Liver (tissue), 3 donors: Measurements from ENCODE around the gene KCNK7.

Source experiments
- GABPA ChIP-seq, 2 donors: IDR thresholded peaks in 1 of 2; conservative IDR thresholded peaks in 1 of 2; 2 replicates each; pipeline ENCODE4 v1.6.1; 2016; ENCODE audit warnings: antibody characterized with exemption in 2 of 2, mild to moderate bottlenecking in 1 of 2, moderate library complexity in 1 of 2
- REST ChIP-seq: IDR thresholded peaks from 2 replicates; pipeline ENCODE4 v1.6.1; 2016; ENCODE audit warnings: antibody characterized with exemption, mild to moderate bottlenecking
- RXRA ChIP-seq, 2 donors: IDR thresholded peaks; 2 replicates each; pipeline ENCODE4 v1.6.1; 2017 to 2018; ENCODE audit warnings: antibody characterized with exemption in 2 of 2, mild to moderate bottlenecking in 1 of 2
- TF ChIP-seq, protein P1 (sequence below): fragments of 150-350 bp; IDR thresholded peaks from 2 replicates; pipeline ENCODE4 v1.5.1; 2017; ENCODE audit warnings: improper control_type of control experiment, low read depth, low read length; ENCODE audit not compliant: missing input control
- TF ChIP-seq, protein P2 (sequence below): IDR thresholded peaks from 2 replicates; pipeline ENCODE4 v1.6.1; 2016; ENCODE audit warnings: antibody characterized with exemption
- TF ChIP-seq, protein P3 (sequence below): IDR thresholded peaks from 2 replicates; pipeline ENCODE4 v1.6.1; 2016; ENCODE audit warnings: antibody characterized with exemption
- donor health status: healthy.
- donor health status: healthy.

GRCh38 chr11:65577756-65578109 lies 17.9 kb downstream of the KCNK7 start:
- TF ChIP-seq REST, result no peak
- TF ChIP-seq, protein P1, sequence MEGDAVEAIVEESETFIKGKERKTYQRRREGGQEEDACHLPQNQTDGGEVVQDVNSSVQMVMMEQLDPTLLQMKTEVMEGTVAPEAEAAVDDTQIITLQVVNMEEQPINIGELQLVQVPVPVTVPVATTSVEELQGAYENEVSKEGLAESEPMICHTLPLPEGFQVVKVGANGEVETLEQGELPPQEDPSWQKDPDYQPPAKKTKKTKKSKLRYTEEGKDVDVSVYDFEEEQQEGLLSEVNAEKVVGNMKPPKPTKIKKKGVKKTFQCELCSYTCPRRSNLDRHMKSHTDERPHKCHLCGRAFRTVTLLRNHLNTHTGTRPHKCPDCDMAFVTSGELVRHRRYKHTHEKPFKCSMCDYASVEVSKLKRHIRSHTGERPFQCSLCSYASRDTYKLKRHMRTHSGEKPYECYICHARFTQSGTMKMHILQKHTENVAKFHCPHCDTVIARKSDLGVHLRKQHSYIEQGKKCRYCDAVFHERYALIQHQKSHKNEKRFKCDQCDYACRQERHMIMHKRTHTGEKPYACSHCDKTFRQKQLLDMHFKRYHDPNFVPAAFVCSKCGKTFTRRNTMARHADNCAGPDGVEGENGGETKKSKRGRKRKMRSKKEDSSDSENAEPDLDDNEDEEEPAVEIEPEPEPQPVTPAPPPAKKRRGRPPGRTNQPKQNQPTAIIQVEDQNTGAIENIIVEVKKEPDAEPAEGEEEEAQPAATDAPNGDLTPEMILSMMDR, result no peak
- TF ChIP-seq, protein P2, sequence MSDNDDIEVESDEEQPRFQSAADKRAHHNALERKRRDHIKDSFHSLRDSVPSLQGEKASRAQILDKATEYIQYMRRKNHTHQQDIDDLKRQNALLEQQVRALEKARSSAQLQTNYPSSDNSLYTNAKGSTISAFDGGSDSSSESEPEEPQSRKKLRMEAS, result no peak
- no peak for TF ChIP-seq RXRA (IDR thresholded peaks at IDR 0.05)
- TF ChIP-seq, protein P3, sequence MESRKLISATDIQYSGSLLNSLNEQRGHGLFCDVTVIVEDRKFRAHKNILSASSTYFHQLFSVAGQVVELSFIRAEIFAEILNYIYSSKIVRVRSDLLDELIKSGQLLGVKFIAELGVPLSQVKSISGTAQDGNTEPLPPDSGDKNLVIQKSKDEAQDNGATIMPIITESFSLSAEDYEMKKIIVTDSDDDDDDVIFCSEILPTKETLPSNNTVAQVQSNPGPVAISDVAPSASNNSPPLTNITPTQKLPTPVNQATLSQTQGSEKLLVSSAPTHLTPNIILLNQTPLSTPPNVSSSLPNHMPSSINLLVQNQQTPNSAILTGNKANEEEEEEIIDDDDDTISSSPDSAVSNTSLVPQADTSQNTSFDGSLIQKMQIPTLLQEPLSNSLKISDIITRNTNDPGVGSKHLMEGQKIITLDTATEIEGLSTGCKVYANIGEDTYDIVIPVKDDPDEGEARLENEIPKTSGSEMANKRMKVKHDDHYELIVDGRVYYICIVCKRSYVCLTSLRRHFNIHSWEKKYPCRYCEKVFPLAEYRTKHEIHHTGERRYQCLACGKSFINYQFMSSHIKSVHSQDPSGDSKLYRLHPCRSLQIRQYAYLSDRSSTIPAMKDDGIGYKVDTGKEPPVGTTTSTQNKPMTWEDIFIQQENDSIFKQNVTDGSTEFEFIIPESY, result no peak
- TF ChIP-seq GABPA (IDR thresholded peaks at IDR 0.05 in 1 of 2, conservative IDR thresholded peaks at IDR 0.05 in 1 of 2), result no peak
